Smooth muscle cell (in vitro differentiated cells): Measurements from ENCODE around the gene CORO2B. TPM values are rescaled to one million over a fixed set of nuclear protein-coding genes. Genes with fewer than 3 reads are reported as not detected.

Source experiments
- DNase-seq: peaks from one replicate; lab custom pipeline; 2025; ENCODE audit not compliant: unreplicated experiment; lab: John Stamatoyannopoulos, UW
- H2AFZ ChIP-seq: fragments of 200-600 bp; sonication (generic); 2 replicates; pipeline ENCODE4 v1.6.0; 2016; ENCODE audit warnings: antibody characterized with exemption, low read depth, mild to moderate bottlenecking
- H3F3A ChIP-seq: fragments of 200-600 bp; sonication (generic); 2 replicates; pipeline ENCODE4 v1.6.0; 2017; ENCODE audit warnings: antibody characterized with exemption, low read depth
- H3K27ac ChIP-seq: fragments of 200-600 bp; sonication (generic); 2 replicates; pipeline ENCODE4 v1.5.1; 2016; ENCODE audit warnings: low read depth, mild to moderate bottlenecking
- H3K27me3 ChIP-seq: fragments of 200-600 bp; sonication (generic); 2 replicates; pipeline ENCODE4 v1.6.1; 2016; ENCODE audit warnings: low read depth, mild to moderate bottlenecking
- H3K36me3 ChIP-seq: fragments of 200-600 bp; sonication (generic); 2 replicates; pipeline ENCODE4 v1.5.1; 2016; ENCODE audit warnings: low read depth
- H3K4me1 ChIP-seq: fragments of 200-600 bp; sonication (generic); 2 replicates; pipeline ENCODE4 v1.5.1; 2016; ENCODE audit warnings: low read depth
- H3K4me2 ChIP-seq: fragments of 200-600 bp; sonication (generic); 2 replicates; pipeline ENCODE4 v1.6.0; 2016; ENCODE audit warnings: mild to moderate bottlenecking
- H3K4me3 ChIP-seq: fragments of 200-600 bp; sonication (generic); 2 replicates; pipeline ENCODE4 v1.5.1; 2016; ENCODE audit warnings: mild to moderate bottlenecking
- H3K79me2 ChIP-seq: fragments of 200-600 bp; sonication (generic); 2 replicates; pipeline ENCODE4 v1.6.0; 2016; ENCODE audit warnings: low read depth, mild to moderate bottlenecking
- H3K9ac ChIP-seq: fragments of 200-600 bp; sonication (generic); 2 replicates; pipeline ENCODE4 v1.6.0; 2016; ENCODE audit warnings: low read depth
- H3K9me3 ChIP-seq: fragments of 200-600 bp; sonication (generic); replicated peaks from 2 replicates; pipeline ENCODE4 v1.5.1; 2016; ENCODE audit warnings: low read depth
- H4K20me1 ChIP-seq: fragments of 200-600 bp; sonication (generic); 2 replicates; pipeline ENCODE4 v1.6.0; 2016; ENCODE audit warnings: low read depth
- CTCF ChIP-seq: fragments of 200-600 bp; sonication (generic); IDR thresholded peaks from 2 replicates; pipeline ENCODE4 v1.5.1; 2017; ENCODE audit warnings: borderline replicate concordance, mild to moderate bottlenecking, antibody characterized with exemption; ENCODE audit not compliant: insufficient read depth, poor library complexity, severe bottlenecking
- WGBS: methylation state at CpG from one replicate; pipeline ENCODE4 v1.1.7; 2016; ENCODE audit warnings: low lambda C conversion rate; 5-methylcytosine and 5-hydroxymethylcytosine counted together
- polyA plus RNA-seq: library from polyadenylated mRNA; unstranded; fragments of >200 nt; fragmentation: Nextera tagmentation; extraction: Ambion mirVana; gene quantifications from 2 replicates; pipeline ENCODE4 v1.2.1, GENCODE V29; 2016
- total RNA-seq: library from RNA; depleted of rRNA; stranded (reverse); fragments of >200 nt; gene quantifications from 2 replicates; pipeline ENCODE4 v1.2.3, GENCODE V29; 2014

Gene CORO2B
- total and polyA plus RNA-seq, 2 experiments from 2014 or later = 0.47 to 0.49 TPM

GRCh38 chr15:68656438-68656739, 77.6 kb downstream of the CORO2B start:
- DNase-seq = no peak
- Histone ChIP-seq H3K27me3 (no peaks in the 10 kb centered on the region), H2AFZ (no peak overlapping the region), H3K4me1 (no peaks in the 10 kb centered on the region), H3F3A (no peaks in the 10 kb centered on the region), H3K4me3 (no peak overlapping the region), H3K27ac (no peak overlapping the region), H4K20me1 (no peaks in the 10 kb centered on the region), H3K9ac (no peak overlapping the region), H3K4me2 (no peak overlapping the region), H3K79me2 (no peaks in the 10 kb centered on the region), H3K9me3 (no peaks in the 10 kb centered on the region), H3K36me3 (no peaks in the 10 kb centered on the region)
- no peak for TF ChIP-seq CTCF
- WGBS = 95% methylated on average over 1 of the region's 1 CpG

GRCh38 chr15:68658151-68658550, 79.4 kb downstream of the CORO2B start:
- H3K9ac ChIP-seq = no peak overlapping the region
- TF ChIP-seq CTCF = no peak
- H3K4me1 ChIP-seq = no peaks in the 10 kb centered on the region
- 73% methylated on average over 8 of the region's 8 CpGs for WGBS
- no peak for DNase-seq
- H3K4me3 ChIP-seq = no peak overlapping the region
- H4K20me1 ChIP-seq = no peaks in the 10 kb centered on the region
- H3K4me2 ChIP-seq = no peak overlapping the region
- H3K79me2 ChIP-seq = no peaks in the 10 kb centered on the region
- H3K36me3 ChIP-seq = no peaks in the 10 kb centered on the region
- no peak overlapping the region for H3K27ac ChIP-seq
- no peaks in the 10 kb centered on the region for H3K9me3 ChIP-seq
- H3K27me3 ChIP-seq = no peaks in the 10 kb centered on the region
- no peak overlapping the region for H2AFZ ChIP-seq
- no peaks in the 10 kb centered on the region for H3F3A ChIP-seq

- no peak for DNase-seq
- Histone ChIP-seq H3F3A (no peaks in the 10 kb centered on the region), H3K4me1 (no peaks in the 10 kb centered on the region), H3K9me3 (no peaks in the 10 kb centered on the region), H3K9ac (no peak overlapping the region), H3K79me2 (no peaks in the 10 kb centered on the region), H4K20me1 (no peaks in the 10 kb centered on the region), H3K4me3 (no peak overlapping the region), H2AFZ (no peak overlapping the region), H3K36me3 (no peaks in the 10 kb centered on the region), H3K27ac (no peak overlapping the region), H3K4me2 (no peak overlapping the region), H3K27me3 (no peaks in the 10 kb centered on the region)
- TF ChIP-seq CTCF = no peak
- WGBS = 85% methylated on average over 8 of the region's 8 CpGs
These were observed 80.0 kb downstream of the CORO2B start for GRCh38 chr15:68658641-68659358.

- Histone ChIP-seq H3F3A (no peaks in the 10 kb centered on the region), H3K9ac (no peak overlapping the region), H3K27me3 (no peaks in the 10 kb centered on the region), H3K4me2 (no peak overlapping the region), H3K79me2 (no peaks in the 10 kb centered on the region), H3K36me3 (no peaks in the 10 kb centered on the region), H3K4me3 (no peak overlapping the region), H3K27ac (no peak overlapping the region), H2AFZ (no peak overlapping the region), H3K4me1 (no peaks in the 10 kb centered on the region), H3K9me3 (no peaks in the 10 kb centered on the region), H4K20me1 (no peaks in the 10 kb centered on the region)
- DNase-seq = no peak
- WGBS = 86% methylated on average over 1 of the region's 1 CpG
- no peak for TF ChIP-seq CTCF
These were observed 84.7 kb downstream of the CORO2B start for GRCh38 chr15:68663526-68663925.
